ENCODE results near the gene NDUFS5. TPM values are rescaled to one million over a fixed set of nuclear protein-coding genes. Genes with fewer than 3 reads are reported as not detected.
"Not testable (repeated sequence)": the region's sequence is repeated elsewhere in the genome, so short reads cannot be mapped to it uniquely, and the experiment has no call there.

NDUFS5 gene
- total and polyA plus RNA-seq, 3 donors from 2014 or later = 211 to 354 (median 298) TPM

DNA sequence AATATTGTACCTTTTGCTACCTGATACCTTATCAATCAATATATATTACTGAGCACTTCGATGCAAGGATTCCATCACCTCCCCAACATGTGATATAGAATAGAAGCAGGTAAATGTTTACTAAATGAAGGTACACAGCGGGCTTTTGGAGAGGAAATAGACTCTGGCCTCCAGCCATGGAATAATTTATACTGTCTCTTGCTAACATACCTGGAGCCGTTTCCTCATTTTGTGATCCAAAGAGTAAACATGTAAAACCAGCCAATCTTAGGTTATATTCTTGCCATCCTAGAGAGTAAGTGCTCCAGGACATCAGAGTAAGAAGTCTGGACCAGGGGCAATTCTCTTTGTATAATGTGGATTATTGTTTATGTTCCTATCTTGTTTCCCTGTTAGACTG lies 39.4 kb downstream of the NDUFS5 start:
- H3K4me1 ChIP-seq = no peaks in the 10 kb centered on the region
- H3K27me3 ChIP-seq = no peaks in the 10 kb centered on the region
- H3K4me3 ChIP-seq = no peak overlapping the region
- intact Hi-C loops (cut with DNase I; ENCODE audit: low total_unique reads) = no loop called here
- DNase-seq = no peak
- no peaks in the 10 kb centered on the region for H3K9me3 ChIP-seq
- H3K27ac ChIP-seq = no peak overlapping the region
- no peaks in the 10 kb centered on the region for H3K36me3 ChIP-seq (ENCODE audit: low read depth, missing control alignments)
- TF ChIP-seq, protein P1, sequence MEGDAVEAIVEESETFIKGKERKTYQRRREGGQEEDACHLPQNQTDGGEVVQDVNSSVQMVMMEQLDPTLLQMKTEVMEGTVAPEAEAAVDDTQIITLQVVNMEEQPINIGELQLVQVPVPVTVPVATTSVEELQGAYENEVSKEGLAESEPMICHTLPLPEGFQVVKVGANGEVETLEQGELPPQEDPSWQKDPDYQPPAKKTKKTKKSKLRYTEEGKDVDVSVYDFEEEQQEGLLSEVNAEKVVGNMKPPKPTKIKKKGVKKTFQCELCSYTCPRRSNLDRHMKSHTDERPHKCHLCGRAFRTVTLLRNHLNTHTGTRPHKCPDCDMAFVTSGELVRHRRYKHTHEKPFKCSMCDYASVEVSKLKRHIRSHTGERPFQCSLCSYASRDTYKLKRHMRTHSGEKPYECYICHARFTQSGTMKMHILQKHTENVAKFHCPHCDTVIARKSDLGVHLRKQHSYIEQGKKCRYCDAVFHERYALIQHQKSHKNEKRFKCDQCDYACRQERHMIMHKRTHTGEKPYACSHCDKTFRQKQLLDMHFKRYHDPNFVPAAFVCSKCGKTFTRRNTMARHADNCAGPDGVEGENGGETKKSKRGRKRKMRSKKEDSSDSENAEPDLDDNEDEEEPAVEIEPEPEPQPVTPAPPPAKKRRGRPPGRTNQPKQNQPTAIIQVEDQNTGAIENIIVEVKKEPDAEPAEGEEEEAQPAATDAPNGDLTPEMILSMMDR (IDR thresholded peaks at IDR 0.05) = no peak
- TF ChIP-seq POLR2A (IDR thresholded peaks at IDR 0.05) = no peak
- 83 to 84% methylated on average over 3 of the region's 3 CpGs for WGBS, 2 donors

DNA sequence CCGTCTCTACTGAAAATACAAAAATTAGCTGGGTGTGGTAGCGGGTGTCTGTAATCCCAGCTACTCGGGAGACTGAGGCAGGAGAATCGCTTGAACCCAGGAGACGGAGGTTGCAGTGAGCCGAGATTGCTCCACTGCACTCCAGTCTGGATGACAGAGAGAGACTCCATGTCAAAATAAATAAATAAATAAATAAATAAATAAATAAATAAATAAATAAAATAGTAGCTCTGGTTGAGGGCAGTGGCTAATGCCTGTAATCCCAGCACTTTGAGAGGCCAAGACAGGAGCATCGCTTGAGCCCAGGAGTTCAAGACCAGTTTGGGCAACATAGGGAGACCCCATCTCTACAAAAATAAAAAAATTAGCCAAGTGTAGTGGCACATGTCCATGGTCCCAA lies 42.1 kb downstream of the NDUFS5 start:
- H3K4me3 ChIP-seq; DNase-seq; H3K27me3 ChIP-seq; H3K36me3 ChIP-seq (ENCODE audit: low read depth, missing control alignments); intact Hi-C loops (cut with DNase I; ENCODE audit: low total_unique reads); H3K27ac ChIP-seq; H3K4me1 ChIP-seq; H3K9me3 ChIP-seq: not testable (repeated sequence)
- 93 to 94% methylated on average over 7 of the region's 7 CpGs for WGBS, 2 donors

DNA sequence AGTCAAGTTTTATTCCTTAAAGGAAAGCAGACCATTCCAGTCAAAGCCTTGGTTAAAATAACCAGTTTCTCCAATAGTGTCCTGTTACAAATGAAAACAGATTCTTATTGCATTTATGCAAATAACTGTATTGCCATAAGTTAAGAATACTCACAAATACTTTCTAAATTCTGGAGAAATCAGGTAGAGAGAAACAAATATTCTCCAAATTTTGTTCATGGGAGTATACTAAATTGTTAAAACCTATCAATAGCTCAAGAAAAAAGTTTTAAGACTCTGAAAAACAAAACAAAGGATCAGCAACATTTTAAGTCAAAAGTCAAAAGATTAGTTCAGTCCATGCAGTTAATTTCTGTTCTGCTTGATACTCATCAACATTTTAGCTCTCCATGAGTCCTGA lies 45.4 kb downstream of the NDUFS5 start:
- H3K4me3 ChIP-seq; H3K27ac ChIP-seq; H3K36me3 ChIP-seq (ENCODE audit: low read depth, missing control alignments); DNase-seq; H3K27me3 ChIP-seq; intact Hi-C loops (cut with DNase I; ENCODE audit: low total_unique reads); H3K9me3 ChIP-seq: not testable (repeated sequence)
- peaks cover 10% of the 10 kb centered on the region for H3K4me1 ChIP-seq

DNA sequence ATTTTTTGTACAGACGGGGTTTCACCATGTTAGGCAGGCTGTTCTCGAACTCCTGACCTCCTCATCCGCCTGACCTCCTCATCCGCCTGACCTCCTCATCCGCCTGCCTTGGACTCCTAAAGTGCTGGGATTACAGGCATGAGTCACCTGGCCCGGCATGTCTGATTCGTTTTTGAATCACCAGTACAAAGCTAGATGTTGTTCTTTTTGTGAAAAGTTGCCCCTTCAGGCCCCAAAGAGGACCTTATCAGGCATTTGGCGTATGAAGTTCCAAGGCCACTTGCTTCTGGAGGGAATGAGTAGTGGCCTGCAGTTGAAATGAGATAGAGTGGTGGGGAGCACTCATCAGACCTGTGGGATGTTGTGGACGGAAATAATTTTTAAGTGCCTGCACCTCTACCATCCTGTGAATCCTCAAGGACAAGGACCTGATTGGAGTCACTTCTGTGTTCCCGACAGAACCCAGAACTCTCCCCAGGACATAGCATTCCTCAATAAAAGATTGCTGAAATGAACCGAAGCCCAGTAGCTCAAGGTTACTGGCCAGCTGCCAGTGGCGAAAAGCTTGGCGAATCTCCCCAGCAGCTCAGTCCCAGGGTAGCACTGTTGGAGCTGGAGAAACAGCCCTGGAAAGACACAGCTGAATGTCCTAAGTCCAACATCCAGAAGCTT lies 50.1 kb downstream of the NDUFS5 start:
- H3K4me3 ChIP-seq = no peak overlapping the region
- peak; percentile 94 for DNase-seq
- intact Hi-C loops (cut with DNase I; ENCODE audit: low total_unique reads) = no loop called here
- no peaks in the 10 kb centered on the region for H3K27me3 ChIP-seq
- WGBS, 2 donors = 31 to 37% methylated on average over 12 to 13 of the region's 13 CpGs
- peak overlapping the region; percentile 84 to 89 for H3K27ac ChIP-seq
- TF ChIP-seq POLR2A (IDR thresholded peaks at IDR 0.05) = no peak
- TF ChIP-seq, protein P1 (IDR thresholded peaks at IDR 0.05) = no peak
- no peaks in the 10 kb centered on the region for H3K36me3 ChIP-seq (ENCODE audit: low read depth, missing control alignments)
- H3K9me3 ChIP-seq = no peaks in the 10 kb centered on the region
- H3K4me1 ChIP-seq = peaks cover 18% of the 10 kb centered on the region

DNA sequence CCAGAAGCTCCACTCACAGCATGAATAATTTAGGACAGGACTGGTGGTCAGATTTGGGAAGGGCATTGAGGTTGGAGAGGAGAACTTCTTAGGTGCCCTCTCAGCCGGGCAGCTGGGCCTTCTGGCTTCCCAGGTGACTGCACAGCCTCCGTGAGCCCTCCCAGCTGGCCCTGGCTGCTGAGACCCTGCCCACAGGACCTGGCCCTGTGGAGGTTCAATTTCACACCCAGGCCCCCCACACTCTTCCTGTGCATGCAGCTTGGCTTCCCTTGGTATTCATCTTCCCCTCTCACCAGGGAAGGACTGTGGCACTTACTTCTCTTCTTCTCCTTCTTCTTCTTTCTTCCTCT lies 50.6 kb downstream of the NDUFS5 start:
- H3K36me3 ChIP-seq (ENCODE audit: low read depth, missing control alignments) = no peaks in the 10 kb centered on the region
- peaks cover 18% of the 10 kb centered on the region for H3K4me1 ChIP-seq
- TF ChIP-seq POLR2A (IDR thresholded peaks at IDR 0.05) = no peak
- TF ChIP-seq, protein P1 (IDR thresholded peaks at IDR 0.05) = no peak
- no peak for DNase-seq
- H3K27me3 ChIP-seq = no peaks in the 10 kb centered on the region
- H3K4me3 ChIP-seq = no peak overlapping the region
- H3K9me3 ChIP-seq = no peaks in the 10 kb centered on the region
- 54 to 74% methylated on average over 2 of the region's 2 CpGs for WGBS, 2 donors
- intact Hi-C loops (cut with DNase I; ENCODE audit: low total_unique reads) = no loop called here
- H3K27ac ChIP-seq = peak overlapping the region; percentile 84 to 89

DNA sequence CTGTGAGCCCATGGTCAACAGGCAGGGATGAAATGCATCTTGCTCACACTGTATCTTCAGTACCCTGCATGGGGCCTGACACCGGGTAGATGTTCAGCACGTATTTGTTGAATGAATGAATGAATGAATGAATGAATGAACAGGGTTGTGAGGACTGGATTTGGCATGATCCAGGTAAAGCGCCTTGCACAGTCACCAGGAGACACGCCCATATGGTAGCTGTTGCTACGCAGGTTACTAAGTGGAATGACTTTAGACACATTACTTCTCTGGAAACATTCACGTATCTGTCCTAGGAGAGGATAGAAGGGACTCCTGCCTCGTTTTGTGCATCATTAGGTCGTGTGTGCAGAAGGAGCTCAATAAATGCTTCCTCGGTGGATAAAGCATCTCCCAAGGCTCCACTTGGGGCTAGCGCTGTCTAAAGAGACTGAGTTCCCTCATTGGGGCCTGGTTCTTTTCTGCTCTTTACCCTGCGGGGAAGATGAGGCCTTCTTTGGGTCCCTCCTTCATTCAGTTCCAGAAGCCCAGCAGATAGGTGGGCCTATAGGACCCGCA lies 54.2 kb downstream of the NDUFS5 start:
- Histone ChIP-seq H3K27me3 (no peaks in the 10 kb centered on the region), H3K4me1 (peaks cover 18% of the 10 kb centered on the region), H3K36me3 (ENCODE audit: low read depth, missing control alignments) (no peaks in the 10 kb centered on the region), H3K9me3 (no peaks in the 10 kb centered on the region), H3K4me3 (peak overlapping the region; percentile 62 to 66), H3K27ac (peak overlapping the region; percentile 5 to 68)
- 46 to 59% methylated on average over 12 of the region's 12 CpGs for WGBS, 2 donors
- intact Hi-C loops (cut with DNase I; ENCODE audit: low total_unique reads) = no loop called here
- no peak for TF ChIP-seq POLR2A (IDR thresholded peaks at IDR 0.05)
- TF ChIP-seq, protein P1 (IDR thresholded peaks at IDR 0.05) = no peak
- no peak for DNase-seq
